ENCODE measurements around the gene NDEL1.

The NDEL1 gene

GRCh38 chr17:8494506-8495111 is 58.9 kb downstream of the NDEL1 start:
- DNase-seq (ENCODE audit: low read depth, low spot score) = no peak
- H3K27ac ChIP-seq = no peak overlapping the region

GRCh38 chr17:8496081-8496480 is 60.4 kb downstream of the NDEL1 start:
- DNase-seq (ENCODE audit: low read depth, low spot score) = no peak
- no peak overlapping the region for H3K27ac ChIP-seq

GRCh38 chr17:8499171-8499570 is 63.5 kb downstream of the NDEL1 start:
- DNase-seq (ENCODE audit: low read depth, low spot score) = no peak
- H3K27ac ChIP-seq = no peak overlapping the region

GRCh38 chr17:8499614-8500013 is 63.9 kb downstream of the NDEL1 start:
- no peak for DNase-seq (ENCODE audit: low read depth, low spot score)
- H3K27ac ChIP-seq = no peak overlapping the region

- H3K27ac ChIP-seq = no peak overlapping the region
- DNase-seq (ENCODE audit: low read depth, low spot score) = no peak
Observed at GRCh38 chr17:8500609-8501008, 64.9 kb downstream of the NDEL1 start.

- no peak for DNase-seq (ENCODE audit: low read depth, low spot score)
- no peak overlapping the region for H3K27ac ChIP-seq
Observed at GRCh38 chr17:8502126-8502525, 66.4 kb downstream of the NDEL1 start.

- DNase-seq (ENCODE audit: low read depth, low spot score) = no peak
- no peak overlapping the region for H3K27ac ChIP-seq
Observed at GRCh38 chr17:8503368-8503767, 67.7 kb downstream of the NDEL1 start.

- DNase-seq (ENCODE audit: low read depth, low spot score) = no peak
- H3K27ac ChIP-seq = no peak overlapping the region
Observed at GRCh38 chr17:8503807-8504206, 68.1 kb downstream of the NDEL1 start.

- H3K27ac ChIP-seq = no peak overlapping the region
- DNase-seq (ENCODE audit: low read depth, low spot score) = no peak
Observed at GRCh38 chr17:8504460-8505207, 69.0 kb downstream of the NDEL1 start.

- DNase-seq (ENCODE audit: low read depth, low spot score) = no peak
- no peak overlapping the region for H3K27ac ChIP-seq
Observed at GRCh38 chr17:8506145-8506544, 70.5 kb downstream of the NDEL1 start.

GRCh38 chr17:8514801-8515200 is 79.1 kb downstream of the NDEL1 start:
- DNase-seq (ENCODE audit: low read depth, low spot score) = no peak
- no peak overlapping the region for H3K27ac ChIP-seq
